Lung (tissue), 12 donors: ENCODE data around the gene CAP1. TPM values are rescaled to one million over a fixed set of nuclear protein-coding genes. Genes with fewer than 3 reads are reported as not detected.

ENCODE experiments used
- ATAC-seq: fragments of 200-7000 bp; cut with Tn5 transposase; one replicate; pipeline ENCODE4 v1.9.1; 2020; ENCODE audit warnings: moderate number of reproducible peaks; ENCODE audit not compliant: insufficient read depth, low FRiP score
- DNase-seq, 3 donors: peaks; one replicate each; pipeline ENCODE4 v3.0.0-alpha.2; 2013 to 2017
- H3K27ac ChIP-seq, 2 donors: one replicate each; pipeline ENCODE4 v1.5.1; 2013; ENCODE audit warnings: mild to moderate bottlenecking in 2 of 2, moderate library complexity in 2 of 2, control low read depth in 1 of 2, inconsistent platforms in 1 of 2, low read depth in 1 of 2, low read length in 1 of 2
- H3K27me3 ChIP-seq, 3 donors: one replicate each; pipeline ENCODE4 v1.5.1; 2013; ENCODE audit warnings: low read length in 2 of 3; ENCODE audit not compliant: control insufficient read depth in 3 of 3, insufficient read depth in 3 of 3
- H3K36me3 ChIP-seq, 4 donors: one replicate each; pipeline ENCODE4 v1.5.1; 2013; ENCODE audit warnings: low read length in 4 of 4, mild to moderate bottlenecking in 1 of 4, moderate library complexity in 1 of 4; ENCODE audit not compliant: control insufficient read depth in 4 of 4, insufficient read depth in 4 of 4
- H3K4me1 ChIP-seq, 5 donors: one replicate each; pipeline ENCODE4 v1.5.1; 2013; ENCODE audit warnings: low read length in 5 of 5, mild to moderate bottlenecking in 2 of 5, moderate library complexity in 1 of 5; ENCODE audit not compliant: control insufficient read depth in 5 of 5, insufficient read depth in 5 of 5
- H3K4me3 ChIP-seq: one replicate; pipeline ENCODE4 v1.5.1; 2013; ENCODE audit warnings: mild to moderate bottlenecking, control low read depth, moderate library complexity
- H3K9ac ChIP-seq, 2 donors: one replicate each; pipeline ENCODE4 v1.5.1; 2013; ENCODE audit warnings: low read length in 2 of 2, control low read depth in 1 of 2; ENCODE audit not compliant: insufficient read depth in 1 of 2
- H3K9me3 ChIP-seq, 4 donors: one replicate each; pipeline ENCODE4 v1.5.1; 2013; ENCODE audit warnings: low read length in 3 of 4, mild to moderate bottlenecking in 1 of 4, moderate library complexity in 1 of 4; ENCODE audit not compliant: control insufficient read depth in 4 of 4, insufficient read depth in 3 of 4
- CTCF ChIP-seq: IDR thresholded peaks from 2 replicates; pipeline ENCODE4 v1.5.1; 2012; ENCODE audit warnings: mild to moderate bottlenecking; ENCODE audit errors: control extremely low read depth, extremely low read depth
- WGBS, 2 donors: extraction: QIAGEN DNeasy Blood & Tissue Kit; methylation state at CpG; one replicate each; pipeline ENCODE4 v1.1.7; 2013; 5-methylcytosine and 5-hydroxymethylcytosine counted together
- polyA plus RNA-seq, 2 donors: library from polyadenylated mRNA; stranded (reverse); fragments of 200-250 nt; gene quantifications; one replicate each; pipeline ENCODE4 v1.2.1, GENCODE V29; 2013
- total RNA-seq, 2 donors: library from RNA; depleted of rRNA in 1 of 2; stranded (reverse); fragments of >200 nt in 1 of 2; gene quantifications; one replicate each; pipeline ENCODE4 v1.2.1, GENCODE V29; 2014 to 2021
- donor health status: control.
- donor health status: control.
- donor health status: Bipolar disorder and iron deficiency.
- donor health status: healthy.
- donor health status: DM: yes; HTN: yes; CAD: no.

The CAP1 gene
- total and polyA plus RNA-seq, 4 donors, result 109 to 454 (median 285) TPM

GRCh38 chr1:40075266-40075665 is 34.7 kb downstream of the CAP1 start:
- DNase-seq, result no peak
- TF ChIP-seq CTCF, result no peak
- Histone ChIP-seq H3K9me3 (no peaks in the 10 kb centered on the region), H3K4me1 (no peaks in the 10 kb centered on the region), H3K4me3 (no peak overlapping the region), H3K27ac (no peak overlapping the region), H3K36me3 (peaks cover 32 to 48% (median 35%) of the 10 kb centered on the region in 4 donors), H3K27me3 (no peaks in the 10 kb centered on the region), H3K9ac (no peak overlapping the region)
- no peak for ATAC-seq
- 45 to 76% methylated on average over 4 of the region's 4 CpGs for WGBS, 2 donors

- Histone ChIP-seq H3K4me1 (no peaks in the 10 kb centered on the region), H3K36me3 (peaks cover 18 to 34% (median 27%) of the 10 kb centered on the region in 4 donors)
Measured at GRCh38 chr1:40076895-40077312, 36.4 kb downstream of the CAP1 start.

GRCh38 chr1:40078512-40079333 is 38.2 kb downstream of the CAP1 start:
- peak; percentile 26 to 43 (median 40) for DNase-seq
- TF ChIP-seq CTCF, result peak; percentile 27
- H3K27me3 ChIP-seq, result no peaks in the 10 kb centered on the region
- no peak for ATAC-seq
- H3K36me3 ChIP-seq, result peaks cover 2 to 27% (median 18%) of the 10 kb centered on the region in 4 donors
- 87 to 88% methylated on average over 5 of the region's 5 CpGs for WGBS, 2 donors
- no peaks in the 10 kb centered on the region for H3K4me1 ChIP-seq
- H3K9ac ChIP-seq, result no peak overlapping the region
- H3K27ac ChIP-seq, result no peak overlapping the region
- no peak overlapping the region for H3K4me3 ChIP-seq
- no peaks in the 10 kb centered on the region for H3K9me3 ChIP-seq

More at GRCh38 chr1:40076895-40077312, 36.4 kb downstream of the CAP1 start:
- ATAC-seq, result peak; percentile 60
- 50 to 54% methylated on average over 5 of the region's 5 CpGs for WGBS, 2 donors
- Histone ChIP-seq H3K9ac (no peak overlapping the region), H3K27me3 (no peaks in the 10 kb centered on the region), H3K27ac (peak overlapping the region in 1 of 2 donors; percentile 64), H3K9me3 (no peaks in the 10 kb centered on the region), H3K4me3 (no peak overlapping the region)
- TF ChIP-seq CTCF, result no peak
- DNase-seq, result no peak
